GM12891 (cell line): ENCODE data around the gene RAB34.
A peak's percentile ranks its signal among the peaks of the same experiment; 100 is the strongest.

Experiments
- DNase-seq: peaks from one replicate; pipeline ENCODE4 v3.0.0; 2011; ENCODE audit warnings: low spot score; ENCODE audit not compliant: insufficient read length
- FAIRE-seq: peaks from 2 replicates; lab custom pipeline; 2011; peaks lifted over from hg19 to GRCh38; lab: Jason Lieb, UNC
- PAX5 ChIP-seq: IDR thresholded peaks from 2 replicates; pipeline ENCODE4 v1.6.1; 2011; ENCODE audit warnings: low read length, moderate library complexity, mild to moderate bottlenecking; ENCODE audit not compliant: insufficient read depth, severe bottlenecking
- POLR2A ChIP-seq: IDR thresholded peaks from 2 replicates; pipeline ENCODE4 v1.6.1; 2011; ENCODE audit warnings: low read depth, low read length, control low read depth
- POLR2AphosphoS5 ChIP-seq: IDR thresholded peaks from 2 replicates; pipeline ENCODE4 v1.6.1; 2011; ENCODE audit warnings: low read depth, low read length, control low read depth
- POU2F2 ChIP-seq: IDR thresholded peaks from 2 replicates; pipeline ENCODE4 v1.6.1; 2011; ENCODE audit warnings: low read depth, mild to moderate bottlenecking, control low read depth, low read length, moderate library complexity
- SPI1 ChIP-seq: IDR thresholded peaks from 2 replicates; pipeline ENCODE4 v1.6.1; 2011; ENCODE audit warnings: low read depth, low read length, control low read depth
- TAF1 ChIP-seq: IDR thresholded peaks from 2 replicates; pipeline ENCODE4 v1.6.1; 2011; ENCODE audit warnings: low read depth, low read length, control low read depth

RAB34 gene

GRCh38 chr17:28704219-28704858 is 13.3 kb downstream of the RAB34 start:
- DNase-seq: no peak
- TF ChIP-seq PAX5 (no peak), POLR2A (no peak), TAF1 (no peak), SPI1 (no peak), POLR2AphosphoS5 (no peak), POU2F2 (no peak)
- FAIRE-seq: no peak

DNA sequence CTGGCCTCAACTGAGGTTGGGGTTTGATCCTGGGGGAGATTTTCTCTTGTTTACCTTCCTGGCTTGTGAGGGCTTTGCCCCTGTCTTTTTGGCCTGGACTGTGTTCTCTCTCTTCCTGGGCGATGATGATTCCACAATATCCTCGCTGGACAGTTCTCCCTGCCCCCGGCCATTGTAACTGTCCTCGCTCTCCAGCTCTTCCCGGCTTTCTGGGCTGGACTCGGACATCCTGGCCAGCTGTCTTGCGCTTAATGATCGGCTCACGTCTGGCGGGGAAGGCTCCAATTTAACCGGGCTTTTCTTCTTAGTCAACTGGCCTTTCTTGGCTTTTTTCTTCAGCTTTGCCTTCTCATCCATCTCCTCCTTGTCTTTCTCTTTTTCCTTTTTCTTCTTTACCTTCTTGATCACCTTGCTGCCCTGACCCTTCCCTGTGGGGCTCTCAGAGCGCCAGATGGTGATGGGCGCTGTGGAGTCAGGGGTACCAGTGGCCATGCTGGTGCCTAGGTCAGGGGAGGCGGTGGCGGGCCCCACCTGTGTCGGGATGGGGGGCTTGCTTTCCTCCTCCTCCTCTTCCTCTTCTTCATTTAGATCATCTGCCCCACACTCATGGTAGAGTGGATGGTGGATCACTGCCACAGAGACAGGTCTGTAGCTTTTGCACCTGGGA is 14.0 kb downstream of the RAB34 start:
- DNase-seq (no peak), FAIRE-seq (no peak)

DNA sequence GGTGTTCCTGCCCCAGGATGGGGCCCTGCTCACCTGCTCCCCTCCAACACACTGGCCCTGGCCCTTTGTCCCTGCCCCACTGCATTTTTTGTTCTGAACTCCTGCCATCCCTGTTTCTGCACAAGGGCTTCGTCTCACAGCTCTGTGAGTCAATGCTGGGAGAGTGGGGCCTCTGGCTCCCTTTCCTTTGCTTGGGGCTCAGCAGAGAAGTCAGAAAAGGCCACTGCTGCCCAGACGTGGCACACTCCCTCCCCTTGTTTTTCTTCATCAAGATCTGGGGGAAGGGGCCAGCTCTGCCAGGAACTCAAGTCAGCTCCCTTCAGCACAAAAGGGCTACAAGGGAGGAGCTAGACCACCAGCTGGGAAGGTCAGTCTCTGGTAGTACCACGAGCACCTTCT is 14.9 kb downstream of the RAB34 start:
- FAIRE-seq (no peak), DNase-seq (no peak)
- TF ChIP-seq POLR2AphosphoS5: no peak
- TF ChIP-seq PAX5: no peak
- TF ChIP-seq POU2F2: no peak
- no peak for TF ChIP-seq POLR2A
- TF ChIP-seq TAF1: no peak
- TF ChIP-seq SPI1: no peak

More for the DNA sequence above, 14.0 kb downstream of the RAB34 start:
- TF ChIP-seq SPI1: no peak
- TF ChIP-seq POLR2AphosphoS5: no peak
- no peak for TF ChIP-seq POLR2A

GRCh38 chr17:28702026-28702751 is 15.5 kb downstream of the RAB34 start:
- TF ChIP-seq POLR2AphosphoS5 (no peak), POLR2A (no peak), PAX5 (no peak), SPI1 (no peak), POU2F2 (no peak), TAF1 (no peak)
- no peak for FAIRE-seq
- DNase-seq: no peak

DNA sequence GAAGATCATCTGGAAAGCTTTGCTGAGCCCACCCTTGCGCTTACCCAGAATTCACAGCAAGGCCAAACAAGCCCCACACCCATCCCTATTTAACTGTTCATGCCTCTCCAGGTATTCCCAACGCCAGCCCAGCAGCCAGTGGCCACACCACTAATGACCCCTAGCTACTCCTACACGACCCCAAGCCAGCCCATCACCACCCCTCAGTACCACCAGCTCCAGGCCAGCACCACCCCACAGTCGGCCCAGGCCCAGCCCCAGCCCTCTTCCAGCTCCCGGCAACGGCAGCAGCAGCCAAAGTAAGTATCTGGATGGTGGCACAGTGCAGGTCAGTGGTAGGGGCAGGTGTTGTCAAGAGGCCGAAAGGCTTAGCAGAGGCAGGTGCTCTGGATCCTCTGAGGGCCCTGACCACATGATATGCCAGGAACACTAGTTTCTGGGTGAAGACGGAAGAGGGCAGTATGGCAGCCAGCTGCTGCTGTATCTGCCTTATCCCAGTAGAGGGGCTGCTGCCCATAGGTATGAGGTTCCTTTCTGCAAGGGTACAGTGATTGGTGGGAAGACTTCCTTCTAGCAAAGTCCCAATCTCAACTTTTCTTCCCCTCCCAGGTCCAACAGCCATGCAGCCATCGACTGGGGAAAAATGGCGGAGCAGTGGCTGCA is 16.7 kb downstream of the RAB34 start:
- no peak for TF ChIP-seq SPI1
- no peak for TF ChIP-seq POU2F2
- no peak for TF ChIP-seq POLR2A
- no peak for TF ChIP-seq POLR2AphosphoS5
- no peak for TF ChIP-seq TAF1
- TF ChIP-seq PAX5: no peak
- FAIRE-seq (no peak), DNase-seq (no peak)

DNA sequence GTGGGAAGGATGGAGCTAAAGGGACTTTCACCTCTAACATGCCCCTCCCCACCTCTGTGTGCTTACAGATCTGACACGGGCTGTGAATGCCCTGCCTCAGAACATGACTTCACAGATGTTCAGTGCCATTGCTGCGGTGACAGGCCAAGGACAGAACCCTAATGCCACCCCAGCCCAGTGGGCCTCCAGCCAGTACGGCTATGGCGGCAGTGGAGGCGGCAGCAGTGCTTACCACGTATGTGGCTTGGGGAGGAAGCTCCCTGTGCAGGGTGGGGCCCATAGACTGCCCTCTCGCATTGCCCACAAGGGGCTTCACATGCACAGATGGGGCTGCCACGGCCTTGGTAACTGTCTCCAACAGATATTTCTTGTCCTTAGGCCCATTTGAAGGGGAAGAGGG is 17.4 kb downstream of the RAB34 start:
- no peak for FAIRE-seq
- no peak for DNase-seq
- TF ChIP-seq POU2F2 (no peak), POLR2AphosphoS5 (no peak), PAX5 (no peak), POLR2A (no peak), TAF1 (no peak), SPI1 (no peak)

DNA sequence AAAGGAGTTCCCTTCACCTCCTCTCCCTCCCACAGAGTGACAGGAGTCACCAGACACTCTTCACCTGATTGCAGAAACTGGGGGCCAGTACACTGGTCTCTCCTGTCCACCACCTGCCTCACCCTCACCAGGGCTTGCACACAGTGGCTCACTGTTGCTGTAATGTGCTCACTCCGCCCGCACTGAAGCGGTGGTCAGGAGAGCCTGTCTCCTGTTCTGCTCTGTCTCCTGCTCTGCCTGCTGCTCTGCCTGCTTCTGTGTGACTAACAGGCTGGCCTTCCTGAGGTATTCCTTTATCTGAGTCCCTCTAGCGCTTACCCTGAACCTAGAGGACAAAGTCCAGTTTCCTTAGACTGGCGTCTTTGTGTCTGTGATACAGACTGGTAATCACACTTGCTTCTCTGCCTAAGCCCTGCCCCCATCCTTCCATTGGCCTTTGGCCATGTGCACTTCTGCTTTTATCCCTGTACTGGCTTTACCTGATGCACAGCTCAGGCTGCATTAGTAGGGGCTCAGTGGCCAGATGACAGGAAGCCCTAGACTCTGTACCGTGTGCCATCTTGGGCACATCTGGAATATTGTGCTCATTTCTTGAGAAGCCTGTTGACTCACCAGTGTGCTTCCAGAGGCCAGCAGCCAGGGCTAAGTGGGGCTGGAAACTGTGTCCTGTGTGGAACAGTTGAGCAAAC is 19.3 kb downstream of the RAB34 start:
- no peak for TF ChIP-seq POU2F2
- TF ChIP-seq PAX5: no peak
- 0 out of 2 replicates have a peak, but pooled peaks have one; percentile 11 for TF ChIP-seq SPI1
- TF ChIP-seq POLR2AphosphoS5: 0 out of 2 replicates have a peak, but pooled peaks have one; percentile 39
- no peak for DNase-seq
- no peak for FAIRE-seq

DNA sequence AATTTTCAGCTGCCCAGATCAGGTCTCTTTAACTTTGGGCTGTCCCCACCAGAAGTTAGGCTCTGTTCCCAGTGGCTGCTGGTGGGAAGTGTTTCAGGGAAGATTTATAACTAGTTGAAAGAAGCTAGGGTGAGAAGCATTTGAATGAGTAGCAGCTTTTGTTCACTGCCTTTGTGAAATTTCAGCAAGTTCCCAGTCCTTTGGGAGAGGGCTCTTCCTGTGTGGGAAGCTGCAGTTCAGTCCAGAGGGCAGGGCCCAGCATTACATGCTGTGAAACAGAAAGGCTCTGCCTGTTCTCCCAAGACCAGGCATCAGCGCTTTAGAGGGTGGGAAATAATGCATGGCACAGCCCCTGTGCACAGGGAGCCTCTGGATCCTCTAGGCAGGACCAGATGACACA is 23.8 kb downstream of the RAB34 start:
- FAIRE-seq: no peak

GRCh38 chr17:28689011-28689410 is 28.7 kb downstream of the RAB34 start:
- FAIRE-seq: no peak
- DNase-seq: no peak
- TF ChIP-seq POLR2AphosphoS5: no peak

More for the DNA sequence above, 23.8 kb downstream of the RAB34 start:
- DNase-seq: no peak
- TF ChIP-seq POLR2AphosphoS5: no peak
- TF ChIP-seq POU2F2: no peak
- no peak for TF ChIP-seq POLR2A
- no peak for TF ChIP-seq TAF1
- TF ChIP-seq SPI1: no peak
- TF ChIP-seq PAX5: no peak

DNA sequence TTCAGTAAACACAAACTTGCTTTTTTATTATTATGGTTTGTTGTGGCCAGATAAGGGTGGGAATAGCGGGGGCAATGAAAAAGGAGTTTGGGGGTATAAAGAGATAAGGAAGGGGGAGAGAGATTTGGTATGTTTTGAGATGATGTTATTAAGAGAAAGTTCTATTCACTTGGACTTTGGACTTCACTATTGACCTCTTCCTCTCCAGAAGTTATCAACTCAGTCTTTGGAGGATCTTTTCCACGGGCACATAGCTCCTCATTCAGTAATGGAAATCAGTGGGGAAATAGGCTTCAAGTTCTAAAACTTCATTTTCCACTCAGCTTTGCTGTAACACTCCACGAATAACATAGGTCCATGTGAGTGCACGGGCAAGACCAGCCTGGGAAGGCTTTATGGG is 29.2 kb downstream of the RAB34 start:
- TF ChIP-seq POLR2A: no peak
- no peak for DNase-seq
- no peak for FAIRE-seq
